ENCODE data around the gene RBMS3. TPM values are rescaled to one million over a fixed set of nuclear protein-coding genes. Genes with fewer than 3 reads are reported as not detected.
A peak's percentile ranks its signal among the peaks of the same experiment; 100 is the strongest.

The RBMS3 gene
- total RNA-seq, 1 experiment from 2014 or later = 8.7 TPM

DNA sequence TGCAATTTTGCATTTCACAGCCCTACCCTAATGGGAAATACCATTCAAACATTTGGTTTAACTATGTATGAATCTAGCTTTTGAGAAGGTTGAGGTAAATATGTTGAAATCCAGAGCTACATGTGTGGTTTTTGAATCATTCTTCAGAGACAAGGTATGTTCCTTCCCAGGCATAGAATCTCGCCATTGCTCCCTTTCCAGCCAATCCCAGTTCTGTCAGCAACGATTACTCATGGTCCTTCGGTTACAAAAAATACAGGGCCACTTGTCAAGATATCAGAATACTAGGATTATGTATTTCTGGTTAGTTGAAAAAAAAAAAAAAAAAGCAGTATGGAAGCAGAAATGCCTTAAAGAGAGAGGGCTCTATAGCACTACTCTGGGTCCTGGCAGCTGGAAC lies 182.4 kb downstream of the RBMS3 start:
- Mint-ChIP-seq H3K27ac (no peak overlapping the region), H3K27me3 (ENCODE audit: low read depth) (no peaks in the 10 kb centered on the region)
- POLR2A ChIA-PET = no interaction called here

GRCh38 chr3:29465836-29466235 lies 185.0 kb downstream of the RBMS3 start:
- CTCF ChIA-PET = interaction anchor here (0.8 kb wide), 1 partner anchor 10 kb away, joined by 3 read pairs; no protein-coding TSS in a partner anchor
- no peak for DNase-seq (ENCODE audit: low spot score)
- 0 out of 2 replicates have a peak overlapping the region, but pooled peaks have one; percentile 7 for H3K4me3 Mint-ChIP-seq
- TF ChIP-seq, protein P1, sequence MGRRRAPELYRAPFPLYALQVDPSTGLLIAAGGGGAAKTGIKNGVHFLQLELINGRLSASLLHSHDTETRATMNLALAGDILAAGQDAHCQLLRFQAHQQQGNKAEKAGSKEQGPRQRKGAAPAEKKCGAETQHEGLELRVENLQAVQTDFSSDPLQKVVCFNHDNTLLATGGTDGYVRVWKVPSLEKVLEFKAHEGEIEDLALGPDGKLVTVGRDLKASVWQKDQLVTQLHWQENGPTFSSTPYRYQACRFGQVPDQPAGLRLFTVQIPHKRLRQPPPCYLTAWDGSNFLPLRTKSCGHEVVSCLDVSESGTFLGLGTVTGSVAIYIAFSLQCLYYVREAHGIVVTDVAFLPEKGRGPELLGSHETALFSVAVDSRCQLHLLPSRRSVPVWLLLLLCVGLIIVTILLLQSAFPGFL (CRISPR knock-in tag; IDR thresholded peaks at IDR 0.05; ENCODE audit: borderline replicate concordance) = no peak
- TF ChIP-seq MXD4 (CRISPR knock-in tag; IDR thresholded peaks at IDR 0.05; ENCODE audit: borderline replicate concordance) (no peak), JUN (CRISPR knock-in tag; IDR thresholded peaks at IDR 0.05) (no peak), EMX1 (CRISPR knock-in tag; IDR thresholded peaks at IDR 0.05) (no peak), FOXP1 (CRISPR knock-in tag; IDR thresholded peaks at IDR 0.05; ENCODE audit: borderline replicate concordance) (no peak), ZNF317 (CRISPR knock-in tag; IDR thresholded peaks at IDR 0.05; ENCODE audit: borderline replicate concordance, low read depth) (no peak)
- TF ChIP-seq, protein P2, sequence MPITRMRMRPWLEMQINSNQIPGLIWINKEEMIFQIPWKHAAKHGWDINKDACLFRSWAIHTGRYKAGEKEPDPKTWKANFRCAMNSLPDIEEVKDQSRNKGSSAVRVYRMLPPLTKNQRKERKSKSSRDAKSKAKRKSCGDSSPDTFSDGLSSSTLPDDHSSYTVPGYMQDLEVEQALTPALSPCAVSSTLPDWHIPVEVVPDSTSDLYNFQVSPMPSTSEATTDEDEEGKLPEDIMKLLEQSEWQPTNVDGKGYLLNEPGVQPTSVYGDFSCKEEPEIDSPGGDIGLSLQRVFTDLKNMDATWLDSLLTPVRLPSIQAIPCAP (CRISPR knock-in tag; IDR thresholded peaks at IDR 0.05) = no peak
- no peaks in the 10 kb centered on the region for H3K36me3 Mint-ChIP-seq
- POLR2A ChIA-PET = no interaction called here
- peak; percentile 56 for ATAC-seq
- peaks cover 5% of the 10 kb centered on the region; the same call in 1 of the 2 replicates for H3K9me3 Mint-ChIP-seq
- H3K4me1 Mint-ChIP-seq = peaks cover 28% of the 10 kb centered on the region
- no peaks in the 10 kb centered on the region for H3K27me3 Mint-ChIP-seq (ENCODE audit: low read depth)
- peak overlapping the region; percentile 81 for H3K27ac Mint-ChIP-seq

More for the DNA sequence above, 182.4 kb downstream of the RBMS3 start:
- CTCF ChIA-PET = no interaction called here
- ATAC-seq = no peak
- Mint-ChIP-seq H3K36me3 (no peaks in the 10 kb centered on the region), H3K9me3 (peaks cover 5% of the 10 kb centered on the region; the same call in 1 of the 2 replicates), H3K4me3 (no peak overlapping the region), H3K4me1 (peaks cover 28% of the 10 kb centered on the region)
- no peak for DNase-seq (ENCODE audit: low spot score)
- TF ChIP-seq GABPB1 (CRISPR knock-in tag; IDR thresholded peaks at IDR 0.05) (no peak), USF2 (CRISPR knock-in tag; IDR thresholded peaks at IDR 0.05) (no peak), HMGA2 (CRISPR knock-in tag; IDR thresholded peaks at IDR 0.05) (no peak), TCF7 (CRISPR knock-in tag; IDR thresholded peaks at IDR 0.05; ENCODE audit: low read depth) (no peak), NFE2L1 (CRISPR knock-in tag; IDR thresholded peaks at IDR 0.05) (no peak), SP1 (CRISPR knock-in tag; conservative IDR thresholded peaks at IDR 0.05) (no peak), ZSCAN18 (CRISPR knock-in tag; IDR thresholded peaks at IDR 0.05) (no peak), ELF4 (CRISPR knock-in tag; IDR thresholded peaks at IDR 0.05; ENCODE audit: low read depth) (no peak), ZNF317 (CRISPR knock-in tag; IDR thresholded peaks at IDR 0.05; ENCODE audit: borderline replicate concordance, low read depth) (no peak), SMAD3 (CRISPR knock-in tag; IDR thresholded peaks at IDR 0.05; ENCODE audit: borderline replicate concordance) (no peak)

GRCh38 chr3:29466442-29466841 lies 185.6 kb downstream of the RBMS3 start:
- ChIA-PET CTCF (interaction anchor here (0.5 to 0.8 kb wide), 2 partner anchors 9 kb away, joined by 3 read pairs; no protein-coding TSS in a partner anchor), POLR2A (no interaction called here)
- DNase-seq (ENCODE audit: low spot score) (no peak), ATAC-seq (no peak)
- Mint-ChIP-seq H3K4me3 (no peak overlapping the region), H3K4me1 (peaks cover 28% of the 10 kb centered on the region), H3K36me3 (no peaks in the 10 kb centered on the region), H3K9me3 (peaks cover 2% of the 10 kb centered on the region; the same call in 1 of the 2 replicates), H3K27ac (no peak overlapping the region), H3K27me3 (ENCODE audit: low read depth) (no peaks in the 10 kb centered on the region)
- TF ChIP-seq ARID4B (CRISPR knock-in tag; IDR thresholded peaks at IDR 0.05; ENCODE audit: borderline replicate concordance) (no peak), KAT7 (CRISPR knock-in tag; IDR thresholded peaks at IDR 0.05; ENCODE audit: borderline replicate concordance) (no peak), CBFB (CRISPR knock-in tag; IDR thresholded peaks at IDR 0.05; ENCODE audit: low read depth) (no peak), ZNF512 (CRISPR knock-in tag; IDR thresholded peaks at IDR 0.05; ENCODE audit: borderline replicate concordance) (no peak), TEAD1 (CRISPR knock-in tag; IDR thresholded peaks at IDR 0.05) (no peak)

Measured in WTC11 (cell line).